Activated B cell treated with CpG ODN at 0.5 μM for 24 hours (primary cell): ENCODE measurements around the gene NEK10. TPM values are rescaled to one million over a fixed set of nuclear protein-coding genes. Genes with fewer than 3 reads are reported as not detected.
"Not testable (repeated sequence)": the region's sequence is repeated elsewhere in the genome, so short reads cannot be mapped to it uniquely, and the experiment has no call there.

ENCODE experiments used
- ATAC-seq: fragments of 200-7000 bp; cut with Tn5 transposase; one replicate; pipeline ENCODE4 v1.10.0; 2021; ENCODE audit warnings: low read depth, mild to moderate bottlenecking, moderate library complexity
- CTCF ChIA-PET: fragments of 350-600 bp; sonication (Branson Sonifier 250); formaldehyde crosslinking; loops from one replicate; lab custom pipeline; 2021; ENCODE audit warnings: antibody characterized with exemption; lab: Charles Lee
- POLR2A ChIA-PET: fragments of 350-600 bp; sonication (Branson Sonifier 250); formaldehyde crosslinking; loops from one replicate; lab custom pipeline; 2021; ENCODE audit warnings: antibody characterized with exemption; lab: Charles Lee
- DNase-seq: peaks from one replicate; pipeline ENCODE4 v3.0.0; 2022
- H3K27ac Mint-ChIP-seq: one replicate; pipeline ENCODE4 v1.8.0; 2020; ENCODE audit warnings: mixed read lengths
- H3K27me3 Mint-ChIP-seq: one replicate; pipeline ENCODE4 v1.8.0; 2021; ENCODE audit warnings: mixed read lengths
- H3K36me3 Mint-ChIP-seq: one replicate; pipeline ENCODE4 v1.8.0; 2021; ENCODE audit warnings: low read depth, mixed read lengths
- H3K4me1 Mint-ChIP-seq: one replicate; pipeline ENCODE4 v1.8.0; 2021; ENCODE audit warnings: mixed read lengths
- H3K4me3 Mint-ChIP-seq: one replicate; pipeline ENCODE4 v1.8.0; 2020; ENCODE audit warnings: mild to moderate bottlenecking, mixed read lengths
- H3K9me3 Mint-ChIP-seq: one replicate; pipeline ENCODE4 v1.8.0; 2020; ENCODE audit warnings: mixed read lengths
- intact Hi-C: fragments of 100-400 bp; cut with micrococcal nuclease; formaldehyde crosslinking; loops from one replicate; pipeline ENCODE4 v1.15.1; 2024
- total RNA-seq: library from RNA; stranded (reverse); gene quantifications from 2 replicates; pipeline ENCODE4 v1.2.3, GENCODE V29; 2022
- TF ChIP-seq, protein P1 (sequence below): fragments of 200-600 bp; IDR thresholded peaks from one replicate; pipeline ENCODE4 v1.8.0; 2022; ENCODE audit warnings: antibody characterized with exemption, mild to moderate bottlenecking

NEK10 gene
- total RNA-seq, 1 donor from 2014 or later, result 0.84 TPM

DNA sequence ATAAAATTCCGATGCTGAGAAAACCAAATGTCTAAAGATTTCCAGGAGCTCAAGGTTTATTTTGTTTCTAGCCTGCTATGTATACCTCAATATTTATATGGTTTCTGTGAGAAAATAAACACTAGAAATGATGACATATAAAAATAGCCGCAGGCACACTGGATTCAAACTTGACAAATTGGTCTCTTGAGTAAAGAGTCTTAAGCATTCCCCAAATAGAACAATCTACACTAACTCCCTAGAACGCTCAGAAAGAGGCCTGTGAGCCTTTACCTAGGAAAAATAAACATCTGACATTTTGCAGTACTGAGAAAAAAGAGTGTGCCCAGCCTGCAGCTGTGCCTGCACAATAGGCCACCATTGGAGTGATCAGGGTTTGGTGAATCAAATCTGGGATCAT is 75.2 kb downstream of the NEK10 start:
- H3K4me3 Mint-ChIP-seq, result no peak overlapping the region
- CTCF ChIA-PET, result no interaction called here

GRCh38 chr3:27290760-27291159 is 78.4 kb downstream of the NEK10 start:
- TF ChIP-seq, protein P1, sequence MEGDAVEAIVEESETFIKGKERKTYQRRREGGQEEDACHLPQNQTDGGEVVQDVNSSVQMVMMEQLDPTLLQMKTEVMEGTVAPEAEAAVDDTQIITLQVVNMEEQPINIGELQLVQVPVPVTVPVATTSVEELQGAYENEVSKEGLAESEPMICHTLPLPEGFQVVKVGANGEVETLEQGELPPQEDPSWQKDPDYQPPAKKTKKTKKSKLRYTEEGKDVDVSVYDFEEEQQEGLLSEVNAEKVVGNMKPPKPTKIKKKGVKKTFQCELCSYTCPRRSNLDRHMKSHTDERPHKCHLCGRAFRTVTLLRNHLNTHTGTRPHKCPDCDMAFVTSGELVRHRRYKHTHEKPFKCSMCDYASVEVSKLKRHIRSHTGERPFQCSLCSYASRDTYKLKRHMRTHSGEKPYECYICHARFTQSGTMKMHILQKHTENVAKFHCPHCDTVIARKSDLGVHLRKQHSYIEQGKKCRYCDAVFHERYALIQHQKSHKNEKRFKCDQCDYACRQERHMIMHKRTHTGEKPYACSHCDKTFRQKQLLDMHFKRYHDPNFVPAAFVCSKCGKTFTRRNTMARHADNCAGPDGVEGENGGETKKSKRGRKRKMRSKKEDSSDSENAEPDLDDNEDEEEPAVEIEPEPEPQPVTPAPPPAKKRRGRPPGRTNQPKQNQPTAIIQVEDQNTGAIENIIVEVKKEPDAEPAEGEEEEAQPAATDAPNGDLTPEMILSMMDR, result no peak
- no peak for ATAC-seq
- intact Hi-C loops, result no loop called here
- ChIA-PET POLR2A (no interaction called here), CTCF (no interaction called here)
- no peak overlapping the region for H3K4me3 Mint-ChIP-seq
- H3K4me1 Mint-ChIP-seq, result no peaks in the 10 kb centered on the region
- H3K27me3 Mint-ChIP-seq, result no peaks in the 10 kb centered on the region
- DNase-seq, result no peak
- H3K9me3 Mint-ChIP-seq, result no peaks in the 10 kb centered on the region
- no peaks in the 10 kb centered on the region for H3K36me3 Mint-ChIP-seq
- no peak overlapping the region for H3K27ac Mint-ChIP-seq

More for the DNA sequence above, 75.2 kb downstream of the NEK10 start:
- POLR2A ChIA-PET, result no interaction called here
- peaks cover 4% of the 10 kb centered on the region for H3K36me3 Mint-ChIP-seq
- DNase-seq (no peak), ATAC-seq (no peak)
- no peaks in the 10 kb centered on the region for H3K4me1 Mint-ChIP-seq
- H3K9me3 Mint-ChIP-seq, result peaks cover 5% of the 10 kb centered on the region
- no peak overlapping the region for H3K27ac Mint-ChIP-seq
- TF ChIP-seq, protein P1, result no peak
- intact Hi-C loops, result no loop called here
- no peaks in the 10 kb centered on the region for H3K27me3 Mint-ChIP-seq

GRCh38 chr3:27289769-27290413 is 79.3 kb downstream of the NEK10 start:
- no peaks in the 10 kb centered on the region for H3K4me1 Mint-ChIP-seq
- H3K27ac Mint-ChIP-seq, result no peak overlapping the region
- TF ChIP-seq, protein P1, result no peak
- H3K4me3 Mint-ChIP-seq, result no peak overlapping the region
- no peaks in the 10 kb centered on the region for H3K9me3 Mint-ChIP-seq
- ChIA-PET POLR2A (no interaction called here), CTCF (no interaction called here)
- no peaks in the 10 kb centered on the region for H3K27me3 Mint-ChIP-seq
- DNase-seq (no peak), ATAC-seq (no peak)
- no peaks in the 10 kb centered on the region for H3K36me3 Mint-ChIP-seq
- intact Hi-C loops, result no loop called here

GRCh38 chr3:27287052-27287451 is 82.1 kb downstream of the NEK10 start:
- Mint-ChIP-seq H3K4me3 (no peak overlapping the region), H3K36me3 (no peaks in the 10 kb centered on the region), H3K27ac (no peak overlapping the region), H3K4me1 (no peaks in the 10 kb centered on the region), H3K9me3 (no peaks in the 10 kb centered on the region), H3K27me3 (no peaks in the 10 kb centered on the region)
- ChIA-PET CTCF (no interaction called here), POLR2A (no interaction called here)
- TF ChIP-seq, protein P1, result no peak
- ATAC-seq, result no peak
- intact Hi-C loops, result no loop called here
- DNase-seq, result no peak

GRCh38 chr3:27286467-27286866 is 82.7 kb downstream of the NEK10 start:
- ATAC-seq, POLR2A ChIA-PET: not testable (repeated sequence)

DNA sequence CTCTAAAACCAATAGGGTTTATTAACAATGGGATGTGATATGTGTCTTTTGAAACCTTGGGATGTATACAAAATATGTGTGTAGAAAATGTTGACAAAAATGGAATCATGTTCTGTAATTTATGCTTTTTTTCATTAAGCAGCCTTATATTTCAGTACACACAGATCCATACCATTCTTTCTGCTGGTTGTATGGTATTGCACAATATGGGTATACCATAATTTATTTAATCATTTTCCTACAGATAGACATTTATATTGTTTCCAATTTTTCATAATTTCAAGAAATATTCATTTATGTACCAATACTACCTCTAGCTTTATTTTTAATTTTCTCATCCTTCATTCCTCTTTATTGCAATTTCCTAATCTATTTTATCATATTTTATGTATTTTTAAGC is 83.5 kb downstream of the NEK10 start:
- Mint-ChIP-seq H3K4me3 (no peak overlapping the region), H3K4me1 (no peaks in the 10 kb centered on the region), H3K36me3 (no peaks in the 10 kb centered on the region), H3K27ac (no peak overlapping the region), H3K27me3 (no peaks in the 10 kb centered on the region), H3K9me3 (peaks cover 8% of the 10 kb centered on the region)
- TF ChIP-seq, protein P1, result no peak
- no peak for DNase-seq
- intact Hi-C loops, result no loop called here
- ChIA-PET POLR2A (no interaction called here), CTCF (no interaction called here)
- ATAC-seq, result no peak

More at GRCh38 chr3:27286467-27286866, 82.7 kb downstream of the NEK10 start:
- H3K4me3 Mint-ChIP-seq, H3K36me3 Mint-ChIP-seq, H3K27ac Mint-ChIP-seq, H3K27me3 Mint-ChIP-seq, CTCF ChIA-PET, intact Hi-C loops, H3K9me3 Mint-ChIP-seq, DNase-seq, H3K4me1 Mint-ChIP-seq: not testable (repeated sequence)
